Left cardiac atrium (tissue), 4 donors: ENCODE measurements around the gene ATF6. TPM values are rescaled to one million over a fixed set of nuclear protein-coding genes. Genes with fewer than 3 reads are reported as not detected.
A peak's percentile ranks its signal among the peaks of the same experiment; 100 is the strongest.

ENCODE experiments used
- ATAC-seq, 2 donors: fragments of 200-7000 bp; cut with Tn5 transposase; one replicate each; pipeline ENCODE4 v1.9.1; 2020; ENCODE audit warnings: mild to moderate bottlenecking in 2 of 2, moderate library complexity in 2 of 2
- DNase-seq: peaks from one replicate; pipeline ENCODE4 v3.0.0-alpha.2; 2020
- intact Hi-C, 2 donors: fragments of 100-400 bp; cut with DNase I; formaldehyde crosslinking; loops; one replicate each; pipeline versions ENCODE4 v1.14.1 to v1.15.1; 2022 to 2023
- total RNA-seq, 2 donors: library from RNA; stranded (reverse); fragmentation: NEBNext Ultra II Directional; extraction: Animal tissue kit (Norgen Biotek cat#: 25700); gene quantifications; one replicate each; pipeline ENCODE4 v1.2.1, GENCODE V29; 2021
- donor health status: DM: no; HTN: yes; CAD: no.
- donor health status: DM: no; HTN: yes; CAD: no; lungs with severe emphysema.
- donor health status: DM: yes; HTN: yes; CAD: no.
- donor health status: Dilated cardiomyopathy.

ATF6 gene
- total RNA-seq, 2 donors from 2014 or later = 14.4 to 20.3 TPM

DNA sequence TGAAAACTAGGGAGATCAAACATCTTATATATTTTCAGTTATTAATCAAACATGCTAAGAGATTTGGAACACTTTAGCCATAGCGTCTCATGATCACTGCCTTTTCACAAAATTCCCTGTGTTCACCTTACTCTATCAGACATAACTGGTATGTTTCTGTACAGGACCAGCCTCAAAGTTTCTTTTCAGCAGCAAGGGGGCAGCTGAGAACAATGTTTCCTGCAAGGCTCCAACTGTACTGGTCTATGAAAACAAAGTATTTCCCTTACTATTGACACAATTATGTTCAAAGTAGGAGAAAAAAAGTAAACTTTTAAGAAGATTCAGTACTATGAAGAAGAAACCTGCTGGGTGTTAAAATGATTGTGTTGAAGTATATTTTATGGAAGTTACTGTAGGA lies 98.5 kb downstream of the ATF6 start:
- intact Hi-C loops = no loop called here
- DNase-seq (no peak), ATAC-seq (peak; percentile 53 to 57)

DNA sequence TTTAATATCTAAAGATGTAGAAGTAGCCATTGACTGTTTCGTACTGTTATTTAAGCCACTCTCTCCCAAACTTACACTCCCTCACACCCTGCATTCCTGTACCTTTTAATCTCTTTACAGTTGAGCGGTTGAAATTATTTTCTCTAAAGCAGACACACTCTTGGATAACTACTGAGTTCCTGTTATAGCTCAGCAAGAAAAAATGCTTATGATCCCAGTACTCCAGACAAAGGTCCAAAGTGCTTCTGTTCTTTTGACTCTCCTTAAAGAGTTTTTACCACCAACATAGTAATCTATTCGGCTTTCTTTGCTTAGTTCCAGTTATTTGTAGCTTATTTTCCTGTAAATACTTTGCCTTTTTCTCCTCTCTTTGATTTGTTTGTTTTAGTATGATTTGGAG lies 100.1 kb downstream of the ATF6 start:
- ATAC-seq (no peak), DNase-seq (no peak)
- intact Hi-C loops = no loop called here

DNA sequence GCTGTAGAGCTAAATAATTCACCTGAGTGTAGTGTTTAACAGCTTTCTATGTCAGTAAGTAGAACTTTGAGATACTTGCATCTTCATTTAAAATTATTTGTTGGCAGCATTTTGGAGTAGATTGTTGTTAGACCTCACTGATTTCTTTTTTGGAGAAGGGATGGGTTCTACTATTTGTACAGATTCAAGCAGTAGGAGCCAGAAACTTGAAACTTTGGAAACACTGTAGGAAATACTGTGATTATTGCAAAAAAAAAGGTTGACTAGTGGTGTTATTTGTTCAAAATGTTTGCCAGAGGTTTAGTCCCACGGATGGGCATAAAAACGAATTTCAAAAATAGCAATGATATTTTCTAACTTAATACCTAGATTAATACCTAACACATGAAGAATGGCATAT lies 102.7 kb downstream of the ATF6 start:
- DNase-seq (no peak), ATAC-seq (no peak)
- intact Hi-C loops = no loop called here

DNA sequence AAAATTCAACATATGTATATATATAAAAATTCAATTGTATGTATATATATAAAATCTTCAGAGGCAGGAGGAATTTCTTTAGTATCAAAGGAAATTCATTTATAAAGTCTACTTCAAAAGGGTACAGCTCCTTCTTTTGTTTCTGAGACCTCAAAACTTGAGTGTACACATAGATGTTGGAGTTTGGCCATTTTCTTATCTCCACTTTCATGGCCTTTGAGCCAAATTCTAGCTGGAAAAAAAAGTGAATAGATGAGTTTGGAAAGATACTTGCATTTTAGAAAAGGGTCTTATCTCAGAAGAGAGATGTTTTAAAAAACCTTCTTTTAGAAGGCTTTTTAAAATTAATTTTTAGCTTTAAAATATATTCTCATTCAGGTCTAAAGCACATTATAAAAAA lies 103.2 kb downstream of the ATF6 start:
- DNase-seq (no peak), ATAC-seq (no peak)
- intact Hi-C loops = no loop called here

DNA sequence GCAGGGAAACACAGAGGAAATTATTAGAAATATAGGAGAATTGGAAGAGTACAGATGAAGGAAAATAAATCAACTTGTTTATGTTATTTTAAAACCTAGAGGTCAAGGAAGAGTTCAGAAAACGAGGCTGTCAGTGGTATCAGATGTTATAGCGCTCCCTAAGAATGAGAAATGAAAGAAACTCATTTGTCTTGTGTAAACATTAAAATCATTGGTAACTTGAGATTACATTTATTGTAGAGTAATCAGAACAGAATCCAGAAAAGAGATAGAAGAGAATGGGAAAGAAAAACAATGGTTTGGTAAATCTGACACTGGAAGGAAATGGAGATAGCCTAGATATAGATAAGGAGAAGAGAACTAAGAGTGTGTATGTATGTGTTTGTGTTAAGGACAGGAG lies 106.4 kb downstream of the ATF6 start:
- DNase-seq = no peak
- no peak for ATAC-seq
- intact Hi-C loops = no loop called here

DNA sequence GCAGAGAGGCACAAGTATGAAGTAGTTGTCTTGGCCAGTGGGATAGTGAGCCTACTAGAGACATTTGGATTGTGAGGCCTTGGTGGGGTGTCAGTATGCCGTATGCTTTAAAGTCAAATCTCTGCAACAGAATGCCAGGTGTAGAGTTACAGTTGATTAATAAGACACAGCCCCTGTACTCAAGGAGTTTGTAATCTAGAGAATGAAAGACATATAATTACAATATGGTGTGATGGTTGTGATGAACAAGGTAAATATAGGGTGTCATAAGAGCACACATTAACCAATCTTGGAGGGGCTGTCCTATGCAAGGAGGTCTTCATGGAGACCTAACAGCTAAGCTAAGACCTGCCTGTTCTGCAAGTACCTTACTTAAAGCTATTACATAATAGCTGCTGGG lies 113.1 kb downstream of the ATF6 start:
- DNase-seq = no peak
- intact Hi-C loops = no loop called here
- no peak for ATAC-seq

DNA sequence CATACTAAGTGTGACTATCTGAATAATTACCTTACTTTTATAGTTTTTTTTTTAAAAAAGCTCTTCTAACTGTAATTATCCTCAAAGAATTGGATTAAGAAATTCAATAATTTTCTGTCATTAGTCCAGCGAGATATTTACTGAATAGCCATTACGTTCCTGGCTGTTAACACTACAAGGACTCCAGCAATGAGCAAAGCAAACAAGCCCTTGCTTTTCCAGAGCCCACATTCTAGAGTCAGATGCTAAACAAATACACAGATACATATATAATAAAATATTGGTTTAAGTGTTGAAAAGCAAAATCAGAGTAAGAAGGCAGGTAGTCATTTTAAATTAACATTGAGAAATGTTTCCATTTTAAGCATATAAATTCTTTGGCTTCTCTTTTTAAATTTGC lies 118.4 kb downstream of the ATF6 start:
- intact Hi-C loops = loop anchor here in 1 of 2 donors (10.0 kb wide), 1 partner anchor 140 kb away; the partner anchor contains the start of gene OLFML2B

DNA sequence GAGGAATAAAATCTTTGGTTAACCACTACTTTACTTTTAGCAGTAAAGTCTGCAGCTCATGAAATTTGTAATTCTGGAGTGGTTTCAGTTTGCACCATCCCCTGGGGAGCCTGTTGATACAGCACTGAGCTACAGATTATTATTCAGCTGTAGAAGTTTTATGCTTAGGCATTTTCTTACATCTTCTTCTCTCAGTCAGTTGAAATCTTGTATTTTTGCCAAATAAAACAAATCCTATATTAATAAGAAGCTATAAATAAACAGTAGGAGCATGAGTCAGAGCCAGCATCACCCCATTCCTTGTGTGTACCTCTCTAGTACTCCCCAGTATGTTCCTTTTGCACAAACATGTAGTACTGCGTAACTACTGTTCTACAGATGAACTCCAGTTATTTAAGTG lies 118.9 kb downstream of the ATF6 start:
- peak; percentile 66 to 70 for ATAC-seq
- intact Hi-C loops = loop anchor here in 1 of 2 donors (10.0 kb wide), 1 partner anchor 140 kb away; the partner anchor contains the start of gene OLFML2B
- no peak for DNase-seq

More for the DNA sequence above, 118.4 kb downstream of the ATF6 start:
- DNase-seq (no peak), ATAC-seq (no peak)

DNA sequence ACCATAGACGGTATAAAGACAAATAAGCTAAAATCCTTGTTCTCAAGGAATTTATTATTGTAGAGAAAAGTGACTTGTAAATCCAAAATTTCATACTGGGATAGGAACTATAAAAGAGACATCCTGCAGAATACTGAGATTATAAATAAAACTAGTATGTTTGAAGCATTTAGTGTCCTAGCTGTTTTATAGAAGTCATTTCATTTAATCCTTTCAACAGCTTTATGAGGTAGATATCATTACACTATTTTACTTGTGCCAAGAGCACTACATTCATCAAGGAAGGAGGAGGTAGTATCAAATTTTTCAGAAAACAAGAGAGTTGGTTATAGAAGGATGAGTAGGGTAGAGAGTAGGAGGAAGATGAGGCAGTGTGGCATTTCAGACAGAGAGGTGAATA lies 119.6 kb downstream of the ATF6 start:
- no peak for DNase-seq
- ATAC-seq = no peak
- intact Hi-C loops = loop anchor here in 1 of 2 donors (10.0 kb wide), 1 partner anchor 139 kb away; the partner anchor contains the start of gene OLFML2B

DNA sequence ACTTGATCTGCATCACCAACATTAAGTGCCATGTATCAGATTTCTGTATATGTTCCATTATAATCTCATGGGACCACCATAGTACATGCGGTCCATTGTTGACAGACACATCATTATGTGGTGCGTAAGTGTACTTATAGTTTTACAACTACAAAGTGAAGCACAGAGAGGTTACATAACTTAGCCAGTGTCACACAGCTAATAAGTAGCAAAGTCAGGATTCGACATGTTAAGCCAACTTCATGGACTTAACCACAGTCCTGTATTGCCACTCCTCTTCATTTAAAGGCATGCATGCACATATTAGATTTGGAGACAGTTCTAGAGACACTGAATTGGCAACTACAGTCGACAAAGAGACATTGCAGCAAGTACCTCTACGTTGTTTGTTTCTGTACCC lies 120.5 kb downstream of the ATF6 start:
- DNase-seq (no peak), ATAC-seq (no peak)
- intact Hi-C loops = loop anchor here in 1 of 2 donors (10.0 kb wide), 1 partner anchor 138 kb away; the partner anchor contains the start of gene OLFML2B

DNA sequence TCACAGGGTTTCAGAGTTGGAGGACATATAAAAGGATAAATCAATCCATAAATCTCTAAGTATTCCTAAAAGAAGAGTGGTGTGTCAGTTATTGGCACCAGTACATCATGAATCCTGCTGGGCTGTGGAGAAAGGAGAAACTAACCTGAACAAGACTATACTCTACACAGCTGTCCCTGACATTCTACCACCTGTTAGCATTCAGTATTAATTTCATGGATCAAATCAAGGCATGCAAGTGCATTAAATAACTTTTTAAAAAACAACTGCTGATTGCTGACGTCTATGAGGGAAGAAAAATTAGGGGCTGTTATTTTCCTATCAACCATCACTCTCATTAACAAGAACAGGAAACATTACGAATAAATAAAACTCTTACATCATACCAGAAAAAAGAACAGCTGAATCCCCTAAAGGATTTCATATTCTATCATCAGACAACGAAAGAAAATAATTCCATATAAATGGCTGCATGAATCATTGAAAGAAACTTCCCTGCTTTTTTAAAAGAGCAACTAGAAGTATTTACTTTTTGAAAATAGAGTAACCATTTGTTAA lies 121.7 kb downstream of the ATF6 start:
- no peak for ATAC-seq
- intact Hi-C loops = loop anchor here in 1 of 2 donors (10.0 kb wide), 1 partner anchor 137 kb away; the partner anchor contains the start of gene OLFML2B
- DNase-seq = no peak

DNA sequence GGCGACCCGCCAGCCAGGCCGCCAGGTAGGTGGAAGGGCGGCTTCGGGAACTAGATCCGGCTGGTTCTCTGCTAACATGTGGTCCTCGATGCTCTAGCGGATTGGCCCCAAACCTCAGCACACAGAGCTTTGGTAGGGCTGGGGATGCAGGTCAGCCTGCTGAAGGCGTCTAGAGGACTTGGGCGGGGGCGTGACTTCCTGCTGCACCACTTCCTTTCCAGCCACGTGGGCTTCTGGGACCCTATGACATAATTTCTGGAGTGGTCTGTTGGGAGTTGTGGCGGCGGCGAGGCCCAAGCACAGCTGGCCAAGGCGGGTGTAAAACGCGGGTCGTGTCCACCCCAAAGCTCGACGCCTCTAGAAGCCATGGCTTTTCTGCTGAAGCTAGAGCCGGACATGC lies 124.5 kb downstream of the ATF6 start:
- intact Hi-C loops = no loop called here
- ATAC-seq = no peak
- no peak for DNase-seq

DNA sequence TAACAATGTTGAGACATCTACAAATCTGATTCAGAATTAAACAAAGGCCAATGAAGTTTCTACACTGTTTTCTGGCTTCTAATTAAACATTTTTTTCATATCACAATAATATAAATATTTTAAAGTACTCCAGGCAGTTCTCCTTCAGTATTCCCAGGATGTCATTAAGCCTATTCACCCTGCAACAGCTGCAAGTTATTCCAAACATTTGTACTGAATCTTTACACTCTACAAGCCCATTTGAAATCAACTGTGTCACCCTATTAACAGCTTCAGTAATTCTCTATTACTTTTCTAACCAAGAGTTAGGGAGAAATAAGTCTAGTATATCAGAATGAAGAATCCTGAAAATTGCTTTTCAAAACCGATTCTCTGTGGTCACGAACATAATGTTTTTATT lies 133.0 kb downstream of the ATF6 start:
- no peak for DNase-seq
- ATAC-seq = no peak
- intact Hi-C loops = no loop called here

DNA sequence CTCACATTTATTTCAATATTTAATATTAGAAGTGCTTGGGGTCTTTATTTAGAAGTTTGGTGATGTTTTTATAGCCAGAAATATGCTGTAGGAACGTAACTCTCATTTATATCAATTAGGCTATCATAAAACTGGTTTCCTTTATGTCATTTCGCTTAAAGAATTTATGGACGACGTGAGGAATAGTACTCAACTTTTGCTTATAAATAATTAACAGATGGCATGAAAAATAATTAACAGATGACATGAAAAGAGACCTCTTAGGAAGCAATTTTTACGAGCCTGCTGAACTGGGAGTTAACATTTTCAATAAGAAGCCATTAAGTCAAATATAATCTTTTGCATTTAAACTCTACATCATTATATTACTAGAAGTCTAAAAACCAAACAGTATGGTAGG lies 134.0 kb downstream of the ATF6 start:
- no peak for ATAC-seq
- intact Hi-C loops = no loop called here

DNA sequence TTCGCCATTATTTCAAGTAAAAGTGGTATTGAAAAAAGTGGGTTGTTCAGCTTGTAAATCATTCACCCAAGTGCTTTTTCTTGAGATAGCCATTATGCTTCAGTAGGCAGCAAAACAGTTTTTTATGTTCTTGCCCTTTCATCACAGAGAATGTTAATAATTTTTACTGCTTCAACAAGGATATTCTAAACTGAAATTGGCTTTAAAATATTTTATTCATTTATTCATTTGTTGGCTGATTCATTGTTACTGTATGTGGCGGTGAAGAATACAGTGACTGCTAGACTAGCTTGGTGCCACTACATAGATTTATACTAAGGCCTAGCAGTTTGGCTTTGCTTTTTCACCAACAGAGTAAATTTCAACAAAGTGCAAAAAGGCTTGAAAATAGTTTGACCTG lies 136.1 kb downstream of the ATF6 start:
- intact Hi-C loops = no loop called here
- no peak for ATAC-seq
- no peak for DNase-seq

More for the DNA sequence above, 134.0 kb downstream of the ATF6 start:
- DNase-seq = no peak

DNA sequence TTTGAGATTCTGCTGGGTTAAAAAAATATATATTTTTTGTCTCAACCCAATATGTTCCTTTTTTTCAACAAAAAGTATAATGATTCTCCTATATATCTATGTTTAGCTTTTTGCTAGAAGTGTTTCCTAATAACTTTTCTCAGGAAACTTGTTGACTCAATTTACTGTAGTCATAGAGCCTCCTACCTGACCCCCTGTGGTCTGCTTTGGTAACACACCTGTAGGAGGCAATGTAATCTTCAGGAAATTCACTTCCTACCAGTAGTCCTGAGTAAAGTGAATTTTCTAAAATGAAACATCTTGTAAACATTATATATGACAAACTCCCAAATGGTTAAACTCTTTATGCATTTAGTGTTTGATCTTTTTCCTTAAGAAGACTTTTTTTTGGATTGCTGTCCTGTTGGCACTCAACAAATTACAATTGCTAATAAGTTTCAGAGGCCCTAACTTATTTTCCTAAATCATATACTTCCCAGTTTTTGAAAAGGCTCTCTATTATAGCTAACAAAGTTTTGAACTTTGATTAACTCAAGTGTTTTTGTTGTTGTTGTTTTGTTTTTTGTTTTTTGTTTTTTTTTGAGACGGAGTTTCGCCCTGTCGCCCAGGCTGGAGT lies 139.3 kb downstream of the ATF6 start:
- ATAC-seq (no peak), DNase-seq (no peak)
- intact Hi-C loops = no loop called here

DNA sequence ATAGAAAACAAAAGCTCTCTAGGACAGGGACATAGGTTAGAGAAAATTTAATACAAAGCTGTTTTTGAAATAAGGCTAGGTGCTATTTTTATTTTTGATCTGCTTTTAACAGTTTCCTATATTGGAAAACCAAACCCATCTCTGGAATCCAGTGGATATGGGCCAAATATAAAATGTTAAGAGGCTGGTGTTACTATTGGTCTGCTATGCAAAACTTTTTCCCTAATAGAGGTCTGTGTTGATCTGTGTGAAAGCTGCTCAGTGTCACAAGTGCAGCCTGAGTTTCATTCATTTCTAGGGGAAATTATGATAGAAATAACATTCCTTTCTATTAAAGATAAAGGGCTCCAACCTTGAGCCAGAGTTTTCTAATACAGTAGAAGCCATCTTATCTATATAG lies 141.1 kb downstream of the ATF6 start:
- DNase-seq (no peak), ATAC-seq (no peak)
- intact Hi-C loops = no loop called here

DNA sequence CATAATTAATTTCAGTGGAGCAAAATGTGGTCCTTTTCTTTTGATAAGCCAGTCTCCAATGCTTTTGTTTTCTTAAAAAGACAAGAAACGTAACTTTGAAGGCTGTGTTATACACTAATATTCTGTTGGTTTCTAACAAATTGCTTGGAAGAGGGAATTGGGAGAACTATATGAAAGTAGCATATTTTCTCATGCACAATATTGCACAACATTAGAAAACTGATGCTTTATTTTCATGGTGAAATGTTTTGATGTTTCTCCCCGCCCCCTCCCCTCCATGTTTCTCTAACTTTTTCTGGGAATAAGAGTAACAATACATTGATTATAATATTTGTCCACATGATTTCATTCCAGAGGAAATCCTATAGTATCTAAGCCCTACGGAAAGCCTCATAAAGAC lies 142.1 kb downstream of the ATF6 start:
- intact Hi-C loops = no loop called here
- DNase-seq (no peak), ATAC-seq (no peak)

DNA sequence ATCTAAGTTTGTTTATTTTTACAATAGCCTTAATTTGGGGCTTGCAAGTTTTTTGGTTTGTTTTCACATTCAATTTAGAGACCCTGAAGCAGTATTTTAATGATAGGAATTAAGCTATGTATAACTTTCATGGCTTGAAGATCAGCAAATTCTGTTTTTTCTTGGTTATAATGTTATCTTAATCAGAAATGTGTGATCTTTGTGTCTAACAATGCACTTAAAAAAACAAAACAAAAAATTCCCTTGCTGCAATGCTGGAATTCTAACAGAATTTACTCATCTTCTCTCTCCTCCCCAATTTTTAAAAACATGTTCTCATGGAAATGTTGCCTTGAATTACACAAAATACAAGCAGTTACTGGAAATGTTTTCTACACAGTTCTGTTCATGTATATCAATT lies 144.5 kb downstream of the ATF6 start:
- DNase-seq (no peak), ATAC-seq (no peak)
- intact Hi-C loops = no loop called here

DNA sequence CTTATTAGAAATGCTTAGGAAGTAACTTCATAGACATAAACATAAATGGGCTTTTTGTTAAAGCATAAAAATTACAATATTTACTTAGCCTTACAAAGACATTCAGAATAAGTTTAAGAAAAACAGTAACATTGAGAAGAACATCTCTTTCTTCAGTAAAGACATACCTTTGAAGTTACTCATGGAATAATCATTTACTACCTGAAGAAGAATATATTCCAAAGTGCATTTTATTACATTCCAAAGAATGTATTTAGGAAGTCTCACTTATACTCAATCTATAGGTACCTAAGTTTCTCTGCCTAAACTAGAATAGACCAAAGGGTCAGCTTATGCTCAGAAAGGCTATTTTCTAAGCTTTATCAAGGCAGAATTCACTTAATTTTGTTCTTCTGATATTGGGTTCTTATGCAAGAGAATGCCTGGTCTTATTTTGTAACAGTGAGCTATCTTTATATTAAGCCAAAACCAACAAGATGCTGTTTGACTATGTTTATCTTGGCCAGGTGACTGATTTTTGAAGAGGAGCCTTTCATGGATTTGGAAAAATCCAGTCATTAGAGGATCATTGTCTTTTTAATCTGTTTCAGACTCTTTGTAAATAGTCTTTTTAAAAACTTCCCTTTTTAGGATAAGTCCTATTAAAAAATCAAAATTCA lies 147.5 kb downstream of the ATF6 start:
- DNase-seq (no peak), ATAC-seq (peak in 1 of 2 donors; percentile 87)

DNA sequence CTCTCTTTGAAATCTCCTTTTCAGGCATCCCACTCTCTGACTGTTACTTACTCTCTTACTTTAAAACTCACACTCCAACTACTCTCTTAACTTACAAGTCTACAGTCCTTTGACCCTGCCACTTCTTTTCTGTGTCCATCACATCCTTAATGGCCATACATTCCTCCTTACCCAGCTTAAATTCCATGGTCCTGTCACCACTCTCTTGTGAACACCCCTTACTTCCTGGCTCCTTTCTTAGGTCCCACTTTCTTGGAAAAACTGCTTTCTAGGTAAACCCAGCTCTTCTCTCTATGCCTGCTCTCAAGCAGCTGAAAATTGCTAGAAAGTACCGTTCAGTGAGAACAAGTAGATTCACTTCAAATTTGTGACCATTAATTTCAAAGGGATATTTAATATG lies 148.5 kb downstream of the ATF6 start:
- no peak for ATAC-seq
- no peak for DNase-seq
- intact Hi-C loops = no loop called here

More for the DNA sequence above, 147.5 kb downstream of the ATF6 start:
- intact Hi-C loops = no loop called here
